HG03108 (cell line): Measurements from ENCODE around the gene KSR1.

Source experiments
- ATAC-seq: cut with Tn5 transposase; IDR thresholded peaks from one replicate; pipeline ENCODE4 v1.9.1; 2021; ENCODE audit warnings: moderate library complexity; ENCODE audit not compliant: unreplicated experiment

Gene KSR1

GRCh38 chr17:27532269-27533263, 76.3 kb downstream of the KSR1 start:
- ATAC-seq: no peak

- no peak for ATAC-seq
These were observed 77.9 kb downstream of the KSR1 start for GRCh38 chr17:27533874-27534815.

DNA sequence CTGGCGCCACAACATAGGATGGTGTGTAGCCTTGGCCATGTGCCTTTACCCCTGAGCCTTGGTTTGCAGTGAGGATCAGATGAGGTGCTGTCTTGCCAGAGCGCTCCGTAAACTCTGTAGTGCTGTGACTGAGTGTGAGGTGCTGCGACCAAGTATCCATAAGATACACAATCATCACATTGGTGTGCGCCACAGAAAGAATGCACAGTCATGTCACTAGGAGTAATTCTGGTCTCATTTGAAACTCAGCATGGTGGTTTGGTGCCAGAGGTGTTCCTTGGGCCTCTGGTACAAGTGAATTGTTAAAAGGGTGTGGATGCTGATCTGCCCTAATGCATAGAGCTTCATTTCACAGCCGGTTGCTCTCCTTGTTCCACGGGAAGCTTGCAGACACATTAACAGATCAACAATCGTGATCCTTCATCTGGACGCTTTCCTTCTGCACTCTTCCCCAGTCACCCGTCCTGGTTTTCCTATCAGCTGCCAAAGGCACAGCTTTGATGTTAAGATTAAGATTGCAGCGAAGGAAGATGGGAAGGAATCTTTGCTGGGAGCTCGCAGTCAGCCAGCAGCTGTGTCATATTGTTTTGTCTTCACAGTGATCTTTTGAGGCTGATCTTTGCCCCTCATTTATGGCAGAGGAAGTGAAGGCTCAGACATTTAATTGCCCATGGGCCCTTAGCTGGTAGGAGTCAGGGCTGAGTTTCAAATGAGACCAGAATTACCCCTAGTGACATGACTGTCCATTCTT, 79.1 kb downstream of the KSR1 start:
- no peak for ATAC-seq

DNA sequence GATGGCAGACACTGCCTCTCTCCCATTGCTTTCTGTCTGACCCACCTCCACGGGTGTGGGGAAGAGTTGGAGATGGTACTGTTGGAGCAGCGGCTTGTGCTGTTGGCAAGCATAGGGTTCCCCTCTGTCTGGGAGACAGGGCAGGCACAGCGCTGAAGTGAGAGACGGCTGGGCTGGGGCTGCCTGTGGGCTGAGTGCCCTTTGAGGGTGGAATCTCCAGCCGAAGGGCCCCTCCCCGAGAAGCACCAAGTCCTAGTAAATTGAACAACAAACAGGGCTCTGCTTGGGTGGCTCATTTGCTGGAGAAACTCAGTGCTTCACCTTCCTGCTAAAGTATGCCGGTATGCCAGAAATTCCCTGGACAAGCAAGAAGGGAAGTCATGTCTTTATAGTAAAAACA, 79.7 kb downstream of the KSR1 start:
- ATAC-seq: no peak

DNA sequence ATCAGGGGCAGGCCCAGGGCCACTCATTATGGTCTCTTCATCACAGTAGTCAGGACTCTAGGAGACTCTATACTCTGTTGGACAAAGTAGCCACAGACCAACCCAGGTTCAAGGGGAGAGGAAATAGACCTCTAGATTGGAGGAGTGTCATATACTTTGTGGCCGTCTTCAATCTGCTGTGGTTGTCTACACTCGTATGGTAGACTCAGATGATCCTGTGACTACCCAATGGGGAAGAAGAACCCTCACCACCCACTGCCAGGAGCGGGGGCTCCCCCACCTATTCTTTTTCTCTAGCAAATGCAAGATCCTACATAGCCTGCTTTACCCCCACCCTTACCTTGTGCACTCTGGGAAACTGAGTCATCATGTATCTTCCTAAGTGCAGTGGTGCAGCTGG, 80.5 kb downstream of the KSR1 start:
- ATAC-seq: no peak

DNA sequence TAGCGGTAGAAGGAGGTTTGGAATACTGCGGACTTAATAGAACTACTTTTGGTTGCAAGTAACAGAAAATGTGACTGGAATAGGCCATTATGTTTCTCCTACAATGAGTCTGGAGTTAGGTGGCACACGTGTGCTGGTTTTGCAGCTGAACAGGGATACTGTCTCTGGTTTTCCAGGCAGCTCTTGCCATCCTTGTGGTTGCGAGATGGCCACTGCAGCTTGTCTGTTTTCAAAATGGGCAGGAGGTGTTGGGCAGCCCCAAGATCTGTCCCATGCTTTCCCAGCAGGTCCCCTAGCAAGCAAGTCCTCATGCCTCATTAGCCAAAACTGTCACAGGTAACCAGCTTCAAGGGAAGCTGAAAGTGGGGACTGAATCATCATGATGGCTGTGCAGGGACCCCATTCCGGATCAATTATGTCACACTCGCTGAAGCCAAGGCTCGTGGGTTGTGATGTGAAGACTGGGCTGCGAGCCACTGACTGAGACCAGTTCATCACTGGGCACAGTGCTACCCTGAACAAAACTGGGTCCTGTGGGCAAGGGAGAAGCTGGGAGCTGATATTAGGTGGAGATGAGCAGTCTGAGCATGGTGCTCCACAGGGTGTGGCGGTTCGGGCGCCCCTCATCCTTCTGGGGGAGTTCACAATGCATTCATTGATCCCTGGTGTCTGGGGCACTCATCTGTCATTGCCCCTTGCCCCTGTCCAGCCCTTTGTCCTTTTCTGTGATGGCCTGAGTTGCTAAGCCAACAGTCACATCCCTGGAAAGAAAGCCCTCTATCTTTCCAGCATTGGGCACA, 82.1 kb downstream of the KSR1 start:
- ATAC-seq: no peak

GRCh38 chr17:27539152-27539551, 82.9 kb downstream of the KSR1 start:
- ATAC-seq: no peak

DNA sequence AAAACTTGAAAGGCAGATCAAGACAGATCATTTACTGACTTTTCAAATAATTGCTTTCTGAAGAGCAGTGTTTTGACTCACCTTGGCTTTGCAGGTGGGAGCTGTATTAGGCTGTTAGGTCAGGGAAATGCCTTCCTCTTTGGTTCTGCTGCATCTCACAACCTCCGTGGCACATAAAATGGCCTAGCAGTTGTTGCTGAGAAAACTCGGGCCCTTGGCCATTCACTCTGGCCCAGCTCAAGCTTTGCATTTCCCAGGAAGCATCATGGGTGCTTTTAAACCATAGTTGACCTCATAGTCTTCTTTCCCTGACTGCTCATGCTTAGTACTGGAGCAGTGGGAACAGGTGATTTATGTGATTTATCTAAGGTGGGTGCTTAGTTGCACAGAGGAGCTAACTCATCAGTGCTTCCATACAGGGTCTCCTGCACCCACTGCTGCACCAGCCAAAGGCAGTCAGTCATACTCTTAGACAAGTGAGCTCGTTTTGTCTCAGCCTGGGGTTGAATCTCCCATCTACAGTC, 83.6 kb downstream of the KSR1 start:
- ATAC-seq: no peak

GRCh38 chr17:27540318-27541101, 84.3 kb downstream of the KSR1 start:
- no peak for ATAC-seq

DNA sequence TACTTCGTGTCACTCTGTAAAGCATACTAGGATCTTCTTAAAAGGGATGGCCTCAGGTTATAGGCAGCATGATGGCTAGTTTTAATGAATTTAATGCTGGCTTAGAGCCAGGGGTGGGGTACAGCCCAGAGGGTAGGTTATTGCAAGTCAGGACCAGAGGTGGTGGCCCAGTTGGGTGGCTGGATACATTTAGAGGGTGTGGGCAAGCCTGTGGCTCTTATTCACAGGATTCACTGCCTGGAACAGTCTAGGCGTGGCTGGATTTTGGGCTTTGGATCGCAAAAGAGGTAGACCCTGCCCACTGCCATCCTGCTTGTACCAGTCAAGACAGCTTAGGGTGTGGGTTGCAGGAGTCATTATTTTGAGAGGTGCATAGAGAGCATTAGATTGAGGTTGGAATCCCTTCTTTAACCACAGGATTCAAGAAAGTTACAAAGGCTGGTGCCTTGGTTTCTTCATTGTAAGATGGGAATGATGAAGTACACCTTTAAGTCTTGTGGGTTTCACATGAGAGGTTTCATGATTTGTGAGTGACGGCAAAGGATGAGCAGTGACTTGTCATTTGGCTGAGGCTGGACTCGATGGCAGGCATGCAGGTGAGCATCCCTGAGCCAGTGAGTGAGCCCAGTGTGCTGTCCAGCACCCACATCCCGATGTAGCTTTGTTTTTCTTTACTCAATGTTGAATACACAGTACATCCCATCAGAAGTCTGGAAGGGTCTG, 85.2 kb downstream of the KSR1 start:
- no peak for ATAC-seq

DNA sequence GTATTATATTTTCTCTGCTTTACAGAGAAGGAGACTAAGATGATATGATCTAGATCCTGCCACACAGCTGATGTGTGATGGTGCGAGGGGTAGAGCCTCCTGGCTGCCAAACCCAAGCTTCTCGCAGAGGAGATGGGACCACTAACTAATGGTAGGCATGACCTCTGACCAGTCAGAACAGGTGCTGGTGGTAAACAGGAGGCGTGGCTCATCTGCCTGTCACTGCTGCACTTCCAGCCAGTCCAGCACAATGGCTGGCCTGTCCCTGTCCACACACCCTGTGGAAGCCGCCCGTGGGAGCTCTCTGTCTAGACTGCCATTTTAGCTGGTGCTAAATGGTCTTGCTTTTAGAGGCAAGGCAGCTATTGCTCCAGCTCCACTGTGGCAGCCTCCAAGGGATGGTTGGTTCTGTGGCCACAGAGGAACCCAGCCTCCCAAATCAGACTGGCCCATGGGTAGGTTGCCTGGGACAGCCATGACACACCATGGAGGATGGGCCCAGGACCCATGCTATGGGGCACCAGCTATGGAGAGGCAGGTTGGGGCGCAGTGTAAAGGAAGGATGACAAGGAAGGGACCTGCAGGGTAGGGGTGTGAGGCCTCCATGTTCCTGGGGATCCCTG, 86.7 kb downstream of the KSR1 start:
- ATAC-seq: no peak

GRCh38 chr17:27543464-27543856, 87.2 kb downstream of the KSR1 start:
- no peak for ATAC-seq

DNA sequence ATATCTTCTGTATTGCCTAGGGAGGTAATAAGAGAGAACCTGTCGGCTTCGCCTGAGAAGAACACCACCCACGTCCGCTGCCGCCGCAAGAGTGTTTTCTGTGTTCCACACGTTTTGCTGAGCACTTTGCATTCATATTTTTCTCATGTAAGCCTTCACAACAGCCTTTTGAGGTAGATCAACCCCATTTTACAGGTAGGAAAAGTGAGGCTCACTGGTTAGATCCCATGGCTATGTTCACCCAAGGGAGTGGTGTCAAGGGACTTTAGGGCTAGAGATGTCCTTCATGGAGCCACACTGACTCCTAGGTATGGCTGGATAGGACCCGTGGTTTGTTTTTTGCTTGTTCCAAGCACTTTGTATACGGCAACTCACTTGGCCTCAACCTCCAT, 87.7 kb downstream of the KSR1 start:
- ATAC-seq: no peak

- peak; percentile 74 for ATAC-seq
These were observed 88.3 kb downstream of the KSR1 start for GRCh38 chr17:27544350-27545131.

DNA sequence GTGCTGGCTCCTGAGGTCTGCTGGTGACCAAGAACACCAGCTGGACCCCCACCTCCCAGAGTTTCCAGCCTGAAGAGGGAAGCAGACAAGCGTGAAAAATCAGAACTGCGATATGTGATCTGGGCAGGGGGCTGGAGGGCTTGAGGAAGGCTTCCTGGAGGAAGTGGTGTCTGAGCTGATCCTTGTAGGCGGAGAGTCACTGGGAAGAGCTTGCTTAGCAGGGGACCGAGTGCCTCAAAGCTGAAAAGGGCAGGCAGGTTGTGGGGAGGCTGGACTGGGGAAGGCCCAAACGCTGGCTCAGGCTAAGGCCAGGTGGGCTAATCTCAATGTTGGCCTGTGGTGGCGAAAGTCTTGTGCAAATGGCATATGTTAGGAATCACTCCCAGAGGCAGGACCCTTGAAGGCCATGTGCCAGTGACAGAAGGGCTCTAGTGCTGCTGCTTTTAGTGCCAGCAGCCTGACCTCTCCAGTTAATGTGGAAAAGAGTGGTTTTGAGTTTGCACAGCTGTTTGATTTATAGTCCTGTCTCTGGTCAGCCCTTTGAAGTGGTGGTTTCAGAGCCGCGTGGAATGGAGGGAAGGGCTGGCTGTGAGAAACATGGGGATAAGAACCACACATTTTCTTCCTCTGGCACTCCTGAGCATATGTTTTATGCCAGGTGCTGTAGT, 89.4 kb downstream of the KSR1 start:
- ATAC-seq: no peak

GRCh38 chr17:27546624-27547300, 90.5 kb downstream of the KSR1 start:
- no peak for ATAC-seq
